IMR-90 (cell line): ENCODE data around the gene SEC16B. TPM values are rescaled to one million over a fixed set of nuclear protein-coding genes. Genes with fewer than 3 reads are reported as not detected.

ENCODE experiments used
- ATAC-seq: fragments of 200-7000 bp; cut with Tn5 transposase; 2 replicates; pipeline ENCODE4 v1.9.1; 2020; ENCODE audit warnings: low read depth, mild to moderate bottlenecking, moderate library complexity
- BruUV-seq: library from RNA; stranded (reverse); fragments of 400-500 nt; replicated peaks from 2 replicates; lab custom pipeline; 2021; lab: Mats Ljungman, UMichigan
- CTCF ChIA-PET: fragments of 300-600 bp; formaldehyde crosslinking; extraction: SDS; loops from one replicate; lab custom pipeline; 2021; ENCODE audit warnings: antibody characterized with exemption; lab: Yijun Ruan, JAX
- POLR2A ChIA-PET: fragments of 300-600 bp; sonication (Branson Sonifier 250); formaldehyde crosslinking; loops from one replicate; lab custom pipeline; 2022; ENCODE audit warnings: antibody characterized with exemption; ENCODE audit not compliant: unreplicated experiment; lab: Charles Lee
- DNase-seq: peaks from one replicate; pipeline ENCODE4 v3.0.0; 2013
- H2AFZ ChIP-seq: replicated peaks from 2 replicates; pipeline ENCODE3; 2013; ENCODE audit warnings: low read length, mild to moderate bottlenecking; ENCODE audit not compliant: poor library complexity
- H2AK5ac ChIP-seq: 2 replicates; pipeline ENCODE4 v1.6.1; 2013; ENCODE audit warnings: low read depth, low read length, inconsistent platforms
- H2AK9ac ChIP-seq: replicated peaks from 2 replicates; pipeline ENCODE3; 2013; ENCODE audit warnings: mild to moderate bottlenecking, low read depth, low read length, moderate library complexity; ENCODE audit not compliant: poor library complexity
- H2BK120ac ChIP-seq: 2 replicates; pipeline ENCODE4 v1.6.1; 2013; ENCODE audit warnings: low read depth, low read length, inconsistent platforms
- H2BK15ac ChIP-seq: 3 replicates; pipeline ENCODE4 v1.6.1; 2013; ENCODE audit warnings: low read depth, low read length, inconsistent platforms
- H2BK20ac ChIP-seq: 2 replicates; pipeline ENCODE4 v1.6.1; 2013; ENCODE audit warnings: low read depth, mild to moderate bottlenecking, inconsistent platforms, low read length, moderate library complexity
- H2BK5ac ChIP-seq: 2 replicates; pipeline ENCODE4 v1.6.1; 2013; ENCODE audit warnings: mild to moderate bottlenecking, low read depth, low read length, inconsistent platforms; ENCODE audit not compliant: poor library complexity, severe bottlenecking
- H3K14ac ChIP-seq: replicated peaks from 2 replicates; pipeline ENCODE4 v1.6.1; 2013; ENCODE audit warnings: low read depth, low read length, inconsistent platforms
- H3K18ac ChIP-seq: 2 replicates; pipeline ENCODE4 v1.6.1; 2013; ENCODE audit warnings: low read depth, low read length, control low read depth
- H3K23ac ChIP-seq: 2 replicates; pipeline ENCODE4 v1.6.1; 2013; ENCODE audit warnings: low read depth, low read length, inconsistent platforms
- H3K27ac ChIP-seq: 2 replicates; pipeline ENCODE4 v1.5.1; 2013; ENCODE audit warnings: mild to moderate bottlenecking, control low read depth, low read length; ENCODE audit not compliant: insufficient read depth
- H3K27me3 ChIP-seq: 2 replicates; pipeline ENCODE4 v1.6.1; 2013; ENCODE audit warnings: low read length; ENCODE audit not compliant: control insufficient read depth, insufficient read depth
- H3K36me3 ChIP-seq: 2 replicates; pipeline ENCODE4 v1.6.1; 2013; ENCODE audit warnings: low read length, mixed read lengths; ENCODE audit not compliant: control insufficient read depth, insufficient read depth
- H3K4ac ChIP-seq: 2 replicates; pipeline ENCODE4 v1.6.1; 2013; ENCODE audit warnings: low read depth, low read length, inconsistent platforms
- H3K4me1 ChIP-seq: 2 replicates; pipeline ENCODE4 v1.6.1; 2013; ENCODE audit warnings: low read length, mixed read lengths; ENCODE audit not compliant: control insufficient read depth, insufficient read depth
- H3K4me2 ChIP-seq: 2 replicates; pipeline ENCODE4 v1.6.1; 2013; ENCODE audit warnings: low read depth, mild to moderate bottlenecking, control low read depth, low read length, moderate library complexity
- H3K4me3 ChIP-seq: 2 replicates; pipeline ENCODE4 v1.5.1; 2013; ENCODE audit warnings: low read depth, mild to moderate bottlenecking, control low read depth, low read length, moderate library complexity; ENCODE audit not compliant: insufficient read depth
- H3K56ac ChIP-seq: 2 replicates; pipeline ENCODE4 v1.6.1; 2013; ENCODE audit warnings: low read length, inconsistent platforms; ENCODE audit not compliant: insufficient read depth; ENCODE audit errors: extremely low read depth
- H3K79me1 ChIP-seq, 2 experiments: 2 replicates each; pipeline ENCODE4 v1.6.1; 2013; ENCODE audit warnings: low read length in 2 of 2, inconsistent platforms in 1 of 2, low read depth in 1 of 2
- H3K9ac ChIP-seq: 2 replicates; pipeline ENCODE4 v1.6.1; 2013; ENCODE audit warnings: low read depth, low read length, control low read depth
- H3K9me1 ChIP-seq: 2 replicates; pipeline ENCODE4 v1.6.1; 2013; ENCODE audit warnings: low read length, inconsistent platforms; ENCODE audit not compliant: insufficient read depth
- H3K9me3 ChIP-seq: 2 replicates; pipeline ENCODE4 v1.6.1; 2013; ENCODE audit warnings: low read length; ENCODE audit not compliant: control insufficient read depth, insufficient read depth
- H4K20me1 ChIP-seq: 2 replicates; pipeline ENCODE4 v1.6.1; 2013; ENCODE audit warnings: low read length, inconsistent platforms; ENCODE audit not compliant: insufficient read depth
- H4K5ac ChIP-seq: 2 replicates; pipeline ENCODE4 v1.6.1; 2013; ENCODE audit warnings: mild to moderate bottlenecking, low read depth, low read length, control low read depth
- H4K8ac ChIP-seq, 2 experiments: 2 replicates each; pipeline ENCODE4 v1.6.1; 2013; ENCODE audit warnings: low read depth in 2 of 2, low read length in 2 of 2, control low read depth in 1 of 2, inconsistent platforms in 1 of 2
- H4K91ac ChIP-seq: 2 replicates; pipeline ENCODE4 v1.6.1; 2013; ENCODE audit warnings: low read depth, low read length, inconsistent platforms; ENCODE audit not compliant: insufficient read depth
- BHLHE40 ChIP-seq: fragments of 150-350 bp; IDR thresholded peaks from 2 replicates; pipeline ENCODE4 v1.6.1; 2016; ENCODE audit warnings: mild to moderate bottlenecking, low read depth, low read length
- CEBPB ChIP-seq: IDR thresholded peaks from 2 replicates; pipeline ENCODE4 v1.6.1; 2012; ENCODE audit warnings: low read depth, low read length, improper control_type of control experiment
- CHD1 ChIP-seq: IDR thresholded peaks from 2 replicates; pipeline ENCODE4 v1.6.1; 2012; ENCODE audit warnings: low read depth, low read length, improper control_type of control experiment
- FOS ChIP-seq: fragments of 150-350 bp; IDR thresholded peaks from 2 replicates; pipeline ENCODE4 v1.6.1; 2016; ENCODE audit warnings: low read depth, low read length
- MAFK ChIP-seq: IDR thresholded peaks from 2 replicates; pipeline ENCODE4 v1.6.1; 2012; ENCODE audit warnings: low read depth, low read length, improper control_type of control experiment
- MAZ ChIP-seq: IDR thresholded peaks from 2 replicates; pipeline ENCODE4 v1.6.1; 2012; ENCODE audit warnings: low read depth, mild to moderate bottlenecking, low read length, improper control_type of control experiment, moderate library complexity, borderline replicate concordance
- MXI1 ChIP-seq: IDR thresholded peaks from 2 replicates; pipeline ENCODE4 v1.6.1; 2012; ENCODE audit warnings: low read depth, mild to moderate bottlenecking, low read length, moderate library complexity, borderline replicate concordance
- NFE2L2 ChIP-seq: fragments of 150-350 bp; IDR thresholded peaks from 2 replicates; pipeline ENCODE4 v1.6.1; 2016; ENCODE audit warnings: low read depth, mild to moderate bottlenecking, low read length
- POLR2A ChIP-seq: IDR thresholded peaks from 2 replicates; pipeline ENCODE4 v1.6.1; 2012; ENCODE audit warnings: mild to moderate bottlenecking, low read depth, low read length
- RAD21 ChIP-seq: IDR thresholded peaks from 2 replicates; pipeline ENCODE4 v1.6.1; 2012; ENCODE audit warnings: low read length, improper control_type of control experiment
- RCOR1 ChIP-seq: IDR thresholded peaks from 2 replicates; pipeline ENCODE4 v1.6.1; 2012; ENCODE audit warnings: mild to moderate bottlenecking, low read length, improper control_type of control experiment; ENCODE audit not compliant: insufficient replicate concordance
- RFX5 ChIP-seq: IDR thresholded peaks from 2 replicates; pipeline ENCODE4 v1.8.0; 2012; ENCODE audit warnings: low read depth, mild to moderate bottlenecking, low read length, moderate library complexity
- SMC3 ChIP-seq: fragments of 150-350 bp; IDR thresholded peaks from 2 replicates; pipeline ENCODE4 v1.6.1; 2016; ENCODE audit warnings: low read depth, mild to moderate bottlenecking, antibody characterized with exemption, low read length, moderate library complexity
- WGBS, 2 experiments: methylation state at CpG; one replicate each; pipeline versions ENCODE4 v1.1.5 to v1.1.7; 2013; ENCODE audit warnings: missing lambda C conversion rate in 2 of 2; ENCODE audit not compliant: insufficient read length in 1 of 2; ENCODE audit errors: extremely low coverage in 2 of 2; 5-methylcytosine and 5-hydroxymethylcytosine counted together
- dilution Hi-C: fragments of 300-500 bp; cut with HindIII; formaldehyde crosslinking; loops from one replicate; pipeline ENCODE4 v1.14.3; 2018; ENCODE audit warnings: low sequenced_read_pairs; ENCODE audit not compliant: unreplicated experiment
- in situ Hi-C: fragments of 300-500 bp; cut with MboI; formaldehyde crosslinking; loops from 3 replicates; pipeline ENCODE4 v1.14.3; 2019; ENCODE audit warnings: low sequenced_read_pairs, inconsistent platforms, mixed read lengths
- intact Hi-C: fragments of 100-400 bp; cut with micrococcal nuclease; formaldehyde crosslinking; loops from 2 replicates; pipeline ENCODE4 v1.10.0; 2022
- polyA plus RNA-seq, 3 experiments: library from polyadenylated mRNA; depleted of rRNA; stranded (reverse); fragments of >200 nt; gene quantifications; 2 replicates each; pipeline ENCODE4 v1.2.3, GENCODE V29; 2012; ENCODE audit warnings: low replicate concordance in 1 of 3
- total RNA-seq: library from RNA; depleted of rRNA; stranded (reverse); fragments of >200 nt; gene quantifications from 2 replicates; pipeline ENCODE4 v1.2.3, GENCODE V29; 2012
- TF ChIP-seq, protein P1 (sequence below): fragments of 150-350 bp; IDR thresholded peaks from 2 replicates; pipeline ENCODE4 v1.6.1; 2017; ENCODE audit warnings: mild to moderate bottlenecking, antibody characterized with exemption, low read length, low read depth
- TF ChIP-seq, protein P2 (sequence below): fragments of 150-350 bp; IDR thresholded peaks from 2 replicates; pipeline ENCODE4 v1.6.1; 2016; ENCODE audit warnings: low read depth, mild to moderate bottlenecking, low read length, moderate library complexity, borderline replicate concordance
- TF ChIP-seq, protein P3 (sequence below): conservative IDR thresholded peaks from 2 replicates; pipeline ENCODE4 v1.5.1; 2012; ENCODE audit warnings: mild to moderate bottlenecking, low read depth, low read length, improper control_type of control experiment

Gene SEC16B
- total and polyA plus RNA-seq, 2 of the 4 experiments (the other 2 are of a cell fraction), result 4.3 TPM

DNA sequence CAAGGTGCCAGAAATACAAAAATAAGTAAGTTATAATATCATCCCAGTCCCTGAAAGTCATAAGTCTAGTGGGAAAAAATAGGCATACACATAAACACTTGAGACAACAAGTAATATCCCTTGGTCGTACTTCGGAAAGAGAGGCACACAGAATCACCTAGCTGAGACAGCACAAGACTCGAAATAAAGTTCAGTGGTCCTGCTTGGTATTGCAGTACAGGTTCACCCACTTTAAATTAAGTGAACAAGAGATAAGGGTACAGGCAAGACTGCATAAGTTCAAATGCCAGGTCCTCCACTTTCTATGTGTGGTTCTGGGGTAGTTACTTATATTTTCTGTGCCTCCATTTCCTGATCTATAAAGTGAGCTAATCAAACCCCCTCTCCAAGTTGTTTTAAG, 47.6 kb downstream of the SEC16B start:
- Histone ChIP-seq H3K79me1 (no peaks in the 10 kb centered on the region), H4K91ac (no peak overlapping the region), H3K27ac (no peak overlapping the region), H3K9me1 (peaks cover 4% of the 10 kb centered on the region; the same call in 1 of the 2 replicates), H2BK120ac (no peak overlapping the region), H3K18ac (no peak overlapping the region), H3K4me1 (peaks cover 15% of the 10 kb centered on the region), H3K4me3 (no peak overlapping the region), H3K4ac (no peak overlapping the region), H3K56ac (no peak overlapping the region), H2BK15ac (no peak overlapping the region), H2BK5ac (no peak overlapping the region), H2AFZ (no peak overlapping the region), H3K27me3 (no peaks in the 10 kb centered on the region), H3K4me2 (no peak overlapping the region), H3K9me3 (no peaks in the 10 kb centered on the region), H4K20me1 (no peaks in the 10 kb centered on the region), H2BK20ac (no peak overlapping the region), H3K9ac (no peak overlapping the region), H4K5ac (no peak overlapping the region), H3K23ac (no peak overlapping the region), H4K8ac (no peak overlapping the region), H2AK5ac (no peak overlapping the region), H3K14ac (no peak overlapping the region), H2AK9ac (no peak overlapping the region), H3K36me3 (no peaks in the 10 kb centered on the region)
- DNase-seq (no peak), ATAC-seq (no peak)
- dilution Hi-C loops, result no loop called here
- no CpG with 5 or more reads among the region's 3 CpGs for WGBS, 2 experiments
- TF ChIP-seq RCOR1 (no peak), BHLHE40 (no peak), RAD21 (no peak), MAZ (no peak), MXI1 (no peak), SMC3 (no peak), POLR2A (no peak), MAFK (no peak), FOS (no peak), CEBPB (no peak), NFE2L2 (no peak), RFX5 (no peak), CHD1 (no peak)
- TF ChIP-seq, protein P1, sequence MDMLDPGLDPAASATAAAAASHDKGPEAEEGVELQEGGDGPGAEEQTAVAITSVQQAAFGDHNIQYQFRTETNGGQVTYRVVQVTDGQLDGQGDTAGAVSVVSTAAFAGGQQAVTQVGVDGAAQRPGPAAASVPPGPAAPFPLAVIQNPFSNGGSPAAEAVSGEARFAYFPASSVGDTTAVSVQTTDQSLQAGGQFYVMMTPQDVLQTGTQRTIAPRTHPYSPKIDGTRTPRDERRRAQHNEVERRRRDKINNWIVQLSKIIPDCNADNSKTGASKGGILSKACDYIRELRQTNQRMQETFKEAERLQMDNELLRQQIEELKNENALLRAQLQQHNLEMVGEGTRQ, result no peak
- TF ChIP-seq, protein P2, sequence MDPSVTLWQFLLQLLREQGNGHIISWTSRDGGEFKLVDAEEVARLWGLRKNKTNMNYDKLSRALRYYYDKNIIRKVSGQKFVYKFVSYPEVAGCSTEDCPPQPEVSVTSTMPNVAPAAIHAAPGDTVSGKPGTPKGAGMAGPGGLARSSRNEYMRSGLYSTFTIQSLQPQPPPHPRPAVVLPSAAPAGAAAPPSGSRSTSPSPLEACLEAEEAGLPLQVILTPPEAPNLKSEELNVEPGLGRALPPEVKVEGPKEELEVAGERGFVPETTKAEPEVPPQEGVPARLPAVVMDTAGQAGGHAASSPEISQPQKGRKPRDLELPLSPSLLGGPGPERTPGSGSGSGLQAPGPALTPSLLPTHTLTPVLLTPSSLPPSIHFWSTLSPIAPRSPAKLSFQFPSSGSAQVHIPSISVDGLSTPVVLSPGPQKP, result no peak
- TF ChIP-seq, protein P3, sequence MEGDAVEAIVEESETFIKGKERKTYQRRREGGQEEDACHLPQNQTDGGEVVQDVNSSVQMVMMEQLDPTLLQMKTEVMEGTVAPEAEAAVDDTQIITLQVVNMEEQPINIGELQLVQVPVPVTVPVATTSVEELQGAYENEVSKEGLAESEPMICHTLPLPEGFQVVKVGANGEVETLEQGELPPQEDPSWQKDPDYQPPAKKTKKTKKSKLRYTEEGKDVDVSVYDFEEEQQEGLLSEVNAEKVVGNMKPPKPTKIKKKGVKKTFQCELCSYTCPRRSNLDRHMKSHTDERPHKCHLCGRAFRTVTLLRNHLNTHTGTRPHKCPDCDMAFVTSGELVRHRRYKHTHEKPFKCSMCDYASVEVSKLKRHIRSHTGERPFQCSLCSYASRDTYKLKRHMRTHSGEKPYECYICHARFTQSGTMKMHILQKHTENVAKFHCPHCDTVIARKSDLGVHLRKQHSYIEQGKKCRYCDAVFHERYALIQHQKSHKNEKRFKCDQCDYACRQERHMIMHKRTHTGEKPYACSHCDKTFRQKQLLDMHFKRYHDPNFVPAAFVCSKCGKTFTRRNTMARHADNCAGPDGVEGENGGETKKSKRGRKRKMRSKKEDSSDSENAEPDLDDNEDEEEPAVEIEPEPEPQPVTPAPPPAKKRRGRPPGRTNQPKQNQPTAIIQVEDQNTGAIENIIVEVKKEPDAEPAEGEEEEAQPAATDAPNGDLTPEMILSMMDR, result no peak
- ChIA-PET CTCF (interaction anchor here (1.3 kb wide), 1 partner anchor 8 kb away, joined by 3 read pairs; no protein-coding TSS in a partner anchor), POLR2A (no interaction called here)
- intact Hi-C loops, result no loop called here
- in situ Hi-C loops, result no loop called here
- no TSS peak for BruUV-seq
